GM12878 (cell line): ENCODE results near the gene AGPAT4. TPM values are rescaled to one million over a fixed set of nuclear protein-coding genes. Genes with fewer than 3 reads are reported as not detected.

Experiments
- ATAC-seq: fragments of 200-7000 bp; cut with Tn5 transposase; 3 replicates; pipeline ENCODE4 v1.9.1; 2020; ENCODE audit warnings: mild to moderate bottlenecking, moderate library complexity
- BruUV-seq: library from RNA; stranded (reverse); fragments of 400-500 nt; replicated peaks from 2 replicates; lab custom pipeline; 2021; lab: Mats Ljungman, UMichigan
- CTCF ChIA-PET: fragments of 300-600 bp; sonication (Branson Sonifier 250); formaldehyde crosslinking; extraction: SDS; loops from one replicate; lab custom pipeline; 2021; ENCODE audit warnings: inconsistent platforms; lab: Yijun Ruan, JAX
- POLR2A ChIA-PET: fragments of 350-600 bp; formaldehyde crosslinking; extraction: SDS; loops from one replicate; lab custom pipeline; 2021; ENCODE audit warnings: inconsistent platforms; lab: Charles Lee
- RAD21 ChIA-PET: fragments of 300-600 bp; sonication (Branson Sonifier 250); formaldehyde crosslinking; loops from one replicate; lab custom pipeline; 2023; ENCODE audit warnings: antibody characterized with exemption; ENCODE audit not compliant: unreplicated experiment; lab: Charles Lee
- SMC1A ChIA-PET: fragments of 300-600 bp; sonication (Branson Sonifier 250); formaldehyde crosslinking; loops from one replicate; lab custom pipeline; 2023; ENCODE audit not compliant: unreplicated experiment, uncharacterized antibody; lab: Charles Lee
- DNase-seq: peaks from one replicate; pipeline ENCODE4 v3.0.0-alpha.2; 2011; ENCODE audit warnings: low read depth, low spot score
- FAIRE-seq: peaks from 3 replicates; lab custom pipeline; 2011; peaks lifted over from hg19 to GRCh38; lab: Jason Lieb, UNC
- H2AFZ ChIP-seq: 2 replicates; pipeline ENCODE4 v1.6.0; 2011; ENCODE audit warnings: low read depth, low read length, control low read depth; ENCODE audit not compliant: control insufficient read depth
- H3K27ac ChIP-seq: 2 replicates; pipeline ENCODE4 v1.5.1; 2011; ENCODE audit warnings: control low read depth; ENCODE audit not compliant: control insufficient read depth, insufficient read depth
- H3K27me3 ChIP-seq, 2 experiments: replicated peaks in 1 of 2; 2 replicates each; pipeline versions ENCODE4 v1.6.0 to v1.6.1; 2011; ENCODE audit warnings: low read length in 1 of 2; ENCODE audit not compliant: control insufficient read depth in 2 of 2, insufficient read depth in 2 of 2
- H3K36me3 ChIP-seq, 2 experiments: 2 replicates each; pipeline ENCODE4 v1.5.1; 2011; ENCODE audit warnings: low read length in 1 of 2; ENCODE audit not compliant: control insufficient read depth in 2 of 2, insufficient read depth in 2 of 2
- H3K4me1 ChIP-seq: 2 replicates; pipeline ENCODE4 v1.6.1; 2011; ENCODE audit warnings: mild to moderate bottlenecking, low read length, moderate library complexity, mixed read lengths; ENCODE audit not compliant: control insufficient read depth, insufficient read depth
- H3K4me2 ChIP-seq: 2 replicates; pipeline ENCODE4 v1.6.0; 2011; ENCODE audit warnings: control low read depth; ENCODE audit not compliant: control insufficient read depth, insufficient read depth
- H3K4me3 ChIP-seq: fragments of 200-600 bp; sonication (generic); 2 replicates; pipeline ENCODE4 v1.5.1; 2016
- H3K79me2 ChIP-seq: 2 replicates; pipeline ENCODE4 v1.6.0; 2011; ENCODE audit warnings: low read length; ENCODE audit not compliant: control insufficient read depth, insufficient read depth
- H3K9ac ChIP-seq: 2 replicates; pipeline ENCODE4 v1.8.0; 2011; ENCODE audit warnings: low read length, control low read depth, mixed read lengths; ENCODE audit not compliant: control insufficient read depth, insufficient read depth
- H3K9me3 ChIP-seq: replicated peaks from 3 replicates; pipeline ENCODE4 v1.5.1; 2011; ENCODE audit warnings: mild to moderate bottlenecking, low read length; ENCODE audit not compliant: control insufficient read depth, insufficient read depth
- H4K20me1 ChIP-seq: 2 replicates; pipeline ENCODE4 v1.6.0; 2011; ENCODE audit not compliant: control insufficient read depth, insufficient read depth
- CEBPB ChIP-seq, 2 experiments: fragments of 150-350 bp in 1 of 2; IDR thresholded peaks; 2 replicates each; pipeline ENCODE4 v1.6.1; 2012 to 2014; ENCODE audit warnings: low read depth in 2 of 2, low read length in 2 of 2, borderline replicate concordance in 1 of 2, inconsistent platforms in 1 of 2
- POLR2A ChIP-seq: IDR thresholded peaks from 2 replicates; pipeline ENCODE4 v1.6.1; 2011; ENCODE audit warnings: low read depth, mild to moderate bottlenecking, low read length
- SMARCA5 ChIP-seq: fragments of 450-650 bp; IDR thresholded peaks from 2 replicates; pipeline ENCODE4 v1.6.1; 2017; ENCODE audit warnings: mild to moderate bottlenecking
- WGBS: methylation state at CpG from one replicate; pipeline ENCODE4 v1.1.6; 2016; ENCODE audit warnings: low lambda C conversion rate; ENCODE audit not compliant: insufficient replicate concordance, insufficient coverage; ENCODE audit errors: missing lambda C conversion rate; 5-methylcytosine and 5-hydroxymethylcytosine counted together
- in situ Hi-C: fragments of 300-500 bp; cut with MboI; formaldehyde crosslinking; loops from 9 replicates; pipeline ENCODE4 v1.14.3; 2018; ENCODE audit warnings: mixed read lengths
- intact Hi-C: fragments of 100-400 bp; cut with micrococcal nuclease; formaldehyde crosslinking; loops from one replicate; pipeline ENCODE4 v1.14.2; 2022; ENCODE audit not compliant: unreplicated experiment
- polyA plus RNA-seq, 11 experiments: library from polyadenylated mRNA; depleted of rRNA in 4 of 11; unstranded in 6 of 11; stranded (reverse) in 5 of 11; fragments of >200 nt; fragmentation: Nextera tagmentation in 4 of 11; fragmentation: Illumina TruSeq in 1 of 11; extraction: Ambion mirVana in 4 of 11; extraction: Trizol in 1 of 11; gene quantifications; 1 replicate in 1 of 11; 2 replicates in 10 of 11; pipeline versions ENCODE4 v1.2.1 to v1.2.3, GENCODE V29; 2011 to 2016; ENCODE audit warnings: inconsistent platforms in 2 of 11, missing spikeins in 2 of 11, low read depth in 1 of 11
- total RNA-seq, 4 experiments: library from RNA; depleted of rRNA in 3 of 4; stranded (reverse); fragments of >200 nt in 3 of 4; fragmentation: Illumina TruSeq in 1 of 4; extraction: Trizol in 1 of 4; gene quantifications; 2 replicates each; pipeline versions ENCODE4 v1.2.1 to v1.2.3, GENCODE V29; 2013 to 2021

Gene AGPAT4
- total and polyA plus RNA-seq, 10 of the 15 experiments (the other 5 are each of a cell fraction or from before 2014, with no cell fraction given), result 0.34 to 2.2 (median 1.3) TPM

DNA sequence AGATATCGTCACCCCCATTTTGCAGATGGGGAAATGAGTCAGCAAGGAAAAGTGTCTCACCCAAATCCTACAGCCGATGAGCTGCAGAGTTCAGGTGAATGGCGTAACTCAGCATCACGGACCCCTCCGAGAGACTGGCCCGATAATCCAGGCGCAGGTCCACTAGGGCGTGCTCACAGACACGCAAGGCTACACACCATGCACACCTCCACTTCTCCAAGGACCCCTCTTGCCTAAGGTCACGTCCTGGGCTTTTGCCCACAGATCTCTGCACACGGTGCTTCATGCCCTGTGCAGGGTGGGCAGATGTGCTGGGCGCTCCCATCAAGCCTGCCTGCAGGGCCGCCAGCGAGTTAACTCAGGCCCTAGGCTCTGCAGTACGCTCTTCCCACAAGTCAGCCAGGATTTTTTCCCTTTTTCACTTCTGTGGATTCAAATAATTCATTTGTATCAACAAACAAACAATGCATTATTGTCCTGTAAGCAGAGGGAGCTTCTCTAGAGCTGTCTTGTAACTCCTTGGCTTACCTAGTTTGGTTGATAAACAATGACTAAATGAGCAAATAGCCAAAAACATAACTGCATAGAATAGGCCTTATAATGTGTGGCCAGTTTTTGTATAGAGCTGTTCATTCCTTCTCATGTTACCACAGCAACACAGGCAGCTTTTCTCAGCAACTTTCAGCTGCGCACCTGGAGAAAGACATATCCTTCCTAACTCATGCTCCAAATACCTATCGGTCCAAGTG lies 139.1 kb downstream of the AGPAT4 start:
- Histone ChIP-seq H3K4me3 (no peak overlapping the region), H3K4me1 (peaks cover 13% of the 10 kb centered on the region), H3K36me3 (peaks cover 0 to 1% of the 10 kb centered on the region in 2 experiments; a peak in 3 of 4 replicates), H3K4me2 (no peak overlapping the region), H3K9me3 (no peaks in the 10 kb centered on the region), H3K27ac (no peak overlapping the region), H3K9ac (no peak overlapping the region), H3K79me2 (no peaks in the 10 kb centered on the region), H3K27me3 (no peaks in the 10 kb centered on the region), H2AFZ (no peak overlapping the region), H4K20me1 (no peaks in the 10 kb centered on the region; the same call in 1 of the 2 replicates)
- DNase-seq (no peak), FAIRE-seq (no peak), ATAC-seq (no peak)
- intact Hi-C loops (no loop called here), in situ Hi-C loops (loop anchor here (25.0 kb wide), 1 partner anchor 228 kb away; no protein-coding TSS in a partner anchor)
- no peak for TF ChIP-seq SMARCA5
- TF ChIP-seq POLR2A, result peak; percentile 49
- RAD21 ChIA-PET, result interaction anchor here (0.9 to 1.2 kb wide), 2 partner anchors 20 to 35 kb away, joined by 3 read pairs; no protein-coding TSS in a partner anchor
- no TSS peak for BruUV-seq
- WGBS, result 97% methylated on average over 17 of the region's 17 CpGs
- CTCF ChIA-PET, result interaction anchor here (0.7 to 1.3 kb wide), 3 partner anchors 142 to 236 kb away, joined by 3 read pairs; no protein-coding TSS in a partner anchor
- POLR2A ChIA-PET, result interaction anchor here (0.6 kb wide), 1 partner anchor 90 kb away, joined by 4 read pairs; no protein-coding TSS in a partner anchor
- SMC1A ChIA-PET, result interaction anchor here (0.9 to 1.6 kb wide), 3 partner anchors 11 to 238 kb away, joined by 3 to 4 read pairs (median 3); no protein-coding TSS in a partner anchor

- in situ Hi-C loops (loop anchor here (25.0 kb wide), 1 partner anchor 228 kb away; no protein-coding TSS in a partner anchor), intact Hi-C loops (no loop called here)
- WGBS, result 88% methylated on average over 9 of the region's 9 CpGs
- CTCF ChIA-PET, result interaction anchor here (0.6 to 1.3 kb wide), 2 partner anchors 92 to 200 kb away, joined by 3 to 4 read pairs; no protein-coding TSS in a partner anchor
- H3K9me3 ChIP-seq, result no peaks in the 10 kb centered on the region
- FAIRE-seq, result no peak
- no peak overlapping the region for H3K4me3 ChIP-seq
- POLR2A ChIA-PET, result no interaction called here
- SMC1A ChIA-PET, result interaction anchor here (1.0 to 1.6 kb wide), 3 partner anchors 10 to 237 kb away, joined by 3 to 4 read pairs (median 3); no protein-coding TSS in a partner anchor
- H3K4me2 ChIP-seq, result no peak overlapping the region
- H3K27me3 ChIP-seq, result no peaks in the 10 kb centered on the region
- no TSS peak for BruUV-seq
- peaks cover 13% of the 10 kb centered on the region for H3K4me1 ChIP-seq
- no peak for ATAC-seq
- no peak overlapping the region for H2AFZ ChIP-seq
- no peak overlapping the region for H3K9ac ChIP-seq
- no peak for DNase-seq
- no peaks in the 10 kb centered on the region for H3K79me2 ChIP-seq
- no peaks in the 10 kb centered on the region; the same call in 1 of the 2 replicates for H4K20me1 ChIP-seq
- H3K36me3 ChIP-seq, result peaks cover 0 to 1% of the 10 kb centered on the region in 2 experiments; a peak in 3 of 4 replicates
- no peak overlapping the region for H3K27ac ChIP-seq
- TF ChIP-seq CEBPB (IDR thresholded peaks at IDR 0.05; ENCODE audit: borderline replicate concordance in 1 of 2, low read depth in 2 of 2, low read length in 2 of 2), result no peak
- RAD21 ChIA-PET, result no interaction called here
These were observed 139.9 kb downstream of the AGPAT4 start for GRCh38 chr6:161133963-161134362.
